ENCODE data around the gene WASHC3. TPM values are rescaled to one million over a fixed set of nuclear protein-coding genes. Genes with fewer than 3 reads are reported as not detected.

The WASHC3 gene
- total RNA-seq, 2 experiments from 2014 or later, result 29.2 to 34.4 TPM

GRCh38 chr12:102050660-102051430 is 10.9 kb downstream of the WASHC3 start:
- POLR2A ChIA-PET, result interaction anchor here (0.6 to 1.8 kb wide), 3 partner anchors 19 to 1592 kb away, joined by 3 to 5 read pairs (median 3); no protein-coding TSS in a partner anchor

DNA sequence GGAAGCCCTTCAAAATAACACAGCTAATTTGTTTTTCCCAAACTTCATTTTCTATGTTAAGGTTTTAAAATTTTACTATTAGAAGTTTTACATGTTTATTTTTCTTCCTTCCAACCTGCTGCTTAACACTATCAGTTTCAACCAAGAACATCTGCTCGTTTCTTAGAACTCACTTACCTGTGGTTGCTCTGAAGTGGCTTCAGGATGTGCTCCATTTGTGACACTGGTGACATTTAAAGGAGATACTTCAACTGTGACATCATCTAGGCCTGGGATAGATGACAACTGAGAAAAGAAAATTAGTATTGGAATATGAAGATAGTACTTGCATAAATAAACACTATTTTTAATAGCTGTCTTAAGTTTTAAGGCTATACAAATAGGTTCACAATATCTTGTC is 17.9 kb downstream of the WASHC3 start:
- Histone ChIP-seq H3K9me2 (ENCODE audit: insufficient read depth, low read length) (no peaks in the 10 kb centered on the region), H3K4me2 (ENCODE audit: low read length) (no peak overlapping the region), H3K27ac (ENCODE audit: low read depth, low read length, poor library complexity, severe bottlenecking) (no peak overlapping the region), H4K20me1 (ENCODE audit: insufficient read depth, low read length) (no peaks in the 10 kb centered on the region; the same call in 1 of the 2 replicates), H2AFZ (ENCODE audit: low read length) (no peak overlapping the region), H3K79me2 (ENCODE audit: insufficient read depth, low read depth, low read length) (no peaks in the 10 kb centered on the region), H3K36me3 (ENCODE audit: insufficient read depth, low read length) (peaks cover 13% of the 10 kb centered on the region), H3K4me3 (ENCODE audit: low read depth, low read length, poor library complexity, severe bottlenecking) (no peak overlapping the region), H3K4me1 (ENCODE audit: insufficient read depth, low read length, poor library complexity, severe bottlenecking) (peaks cover 4% of the 10 kb centered on the region), H3K9me3 (ENCODE audit: low read length) (no peaks in the 10 kb centered on the region)
- ChIA-PET CTCF (ENCODE audit: unreplicated experiment) (no interaction called here), POLR2A (interaction anchor here (0.7 to 2.4 kb wide), 7 partner anchors 9 to 80 kb away, joined by 3 to 10 read pairs (median 4); partner anchors contain the start of gene WASHC3)
- DNase-seq (ENCODE audit: low spot score), result peak; percentile 7
- TF ChIP-seq, protein P1, sequence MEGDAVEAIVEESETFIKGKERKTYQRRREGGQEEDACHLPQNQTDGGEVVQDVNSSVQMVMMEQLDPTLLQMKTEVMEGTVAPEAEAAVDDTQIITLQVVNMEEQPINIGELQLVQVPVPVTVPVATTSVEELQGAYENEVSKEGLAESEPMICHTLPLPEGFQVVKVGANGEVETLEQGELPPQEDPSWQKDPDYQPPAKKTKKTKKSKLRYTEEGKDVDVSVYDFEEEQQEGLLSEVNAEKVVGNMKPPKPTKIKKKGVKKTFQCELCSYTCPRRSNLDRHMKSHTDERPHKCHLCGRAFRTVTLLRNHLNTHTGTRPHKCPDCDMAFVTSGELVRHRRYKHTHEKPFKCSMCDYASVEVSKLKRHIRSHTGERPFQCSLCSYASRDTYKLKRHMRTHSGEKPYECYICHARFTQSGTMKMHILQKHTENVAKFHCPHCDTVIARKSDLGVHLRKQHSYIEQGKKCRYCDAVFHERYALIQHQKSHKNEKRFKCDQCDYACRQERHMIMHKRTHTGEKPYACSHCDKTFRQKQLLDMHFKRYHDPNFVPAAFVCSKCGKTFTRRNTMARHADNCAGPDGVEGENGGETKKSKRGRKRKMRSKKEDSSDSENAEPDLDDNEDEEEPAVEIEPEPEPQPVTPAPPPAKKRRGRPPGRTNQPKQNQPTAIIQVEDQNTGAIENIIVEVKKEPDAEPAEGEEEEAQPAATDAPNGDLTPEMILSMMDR (conservative IDR thresholded peaks at IDR 0.05; ENCODE audit: low read length), result no peak
- no peak for TF ChIP-seq EZH2phosphoT487 (IDR thresholded peaks at IDR 0.05; ENCODE audit: borderline replicate concordance, low read depth, low read length)
- BruUV-seq (replicated peaks), result no TSS peak
- intact Hi-C loops (cut with micrococcal nuclease; ENCODE audit: unreplicated experiment), result no loop called here

More at GRCh38 chr12:102050660-102051430, 10.9 kb downstream of the WASHC3 start:
- no peaks in the 10 kb centered on the region for H3K9me2 ChIP-seq (ENCODE audit: insufficient read depth, low read length)
- H3K36me3 ChIP-seq (ENCODE audit: insufficient read depth, low read length), result peaks cover 14% of the 10 kb centered on the region
- H3K27ac ChIP-seq (ENCODE audit: low read depth, low read length, poor library complexity, severe bottlenecking), result no peak overlapping the region
- no peaks in the 10 kb centered on the region; the same call in 1 of the 2 replicates for H4K20me1 ChIP-seq (ENCODE audit: insufficient read depth, low read length)
- TF ChIP-seq EZH2phosphoT487 (IDR thresholded peaks at IDR 0.05; ENCODE audit: borderline replicate concordance, low read depth, low read length), result no peak
- TF ChIP-seq, protein P1 (conservative IDR thresholded peaks at IDR 0.05; ENCODE audit: low read length), result no peak
- CTCF ChIA-PET (ENCODE audit: unreplicated experiment), result no interaction called here
- H3K79me2 ChIP-seq (ENCODE audit: insufficient read depth, low read depth, low read length), result no peaks in the 10 kb centered on the region
- H3K4me2 ChIP-seq (ENCODE audit: low read length), result no peak overlapping the region
- H2AFZ ChIP-seq (ENCODE audit: low read length), result no peak overlapping the region
- BruUV-seq (replicated peaks), result no TSS peak
- no peak for DNase-seq (ENCODE audit: low spot score)
- intact Hi-C loops (cut with micrococcal nuclease; ENCODE audit: unreplicated experiment), result no loop called here
- no peak overlapping the region for H3K4me3 ChIP-seq (ENCODE audit: low read depth, low read length, poor library complexity, severe bottlenecking)
- no peaks in the 10 kb centered on the region for H3K4me1 ChIP-seq (ENCODE audit: insufficient read depth, low read length, poor library complexity, severe bottlenecking)
- no peaks in the 10 kb centered on the region for H3K9me3 ChIP-seq (ENCODE audit: low read length)

All from OCI-LY7 (cell line).